HEK293 (cell line): ENCODE data around the gene ZBTB20.

ENCODE experiments used
- ZNF473 ChIP-seq: fragments of 450-650 bp; formaldehyde crosslinking; IDR thresholded peaks from 2 replicates; pipeline ENCODE4 v1.5.1; 2017; ENCODE audit warnings: missing biosample characterization, missing genetic modification characterization
- ZNF501 ChIP-seq: fragments of 450-650 bp; formaldehyde crosslinking; IDR thresholded peaks from 2 replicates; pipeline ENCODE4 v1.5.1; 2016; ENCODE audit warnings: missing biosample characterization, missing genetic modification characterization
- ZNF777 ChIP-seq: fragments of 450-650 bp; formaldehyde crosslinking; IDR thresholded peaks from 2 replicates; pipeline ENCODE4 v1.5.1; 2017; ENCODE audit warnings: missing biosample characterization, missing genetic modification characterization, borderline replicate concordance
- TF ChIP-seq, protein P1 (sequence below): fragments of 450-650 bp; formaldehyde crosslinking; IDR thresholded peaks from 2 replicates; pipeline ENCODE4 v1.5.1; 2016; ENCODE audit warnings: missing biosample characterization, missing genetic modification characterization
- TF ChIP-seq, protein P2 (sequence below): fragments of 450-650 bp; formaldehyde crosslinking; IDR thresholded peaks from 2 replicates; pipeline ENCODE4 v1.5.1; 2016; ENCODE audit warnings: missing biosample characterization, missing genetic modification characterization, borderline replicate concordance
- TF ChIP-seq, protein P3 (sequence below): fragments of 450-650 bp; formaldehyde crosslinking; IDR thresholded peaks from 2 replicates; pipeline ENCODE4 v1.5.1; 2016; ENCODE audit warnings: missing biosample characterization, missing genetic modification characterization

DNA sequence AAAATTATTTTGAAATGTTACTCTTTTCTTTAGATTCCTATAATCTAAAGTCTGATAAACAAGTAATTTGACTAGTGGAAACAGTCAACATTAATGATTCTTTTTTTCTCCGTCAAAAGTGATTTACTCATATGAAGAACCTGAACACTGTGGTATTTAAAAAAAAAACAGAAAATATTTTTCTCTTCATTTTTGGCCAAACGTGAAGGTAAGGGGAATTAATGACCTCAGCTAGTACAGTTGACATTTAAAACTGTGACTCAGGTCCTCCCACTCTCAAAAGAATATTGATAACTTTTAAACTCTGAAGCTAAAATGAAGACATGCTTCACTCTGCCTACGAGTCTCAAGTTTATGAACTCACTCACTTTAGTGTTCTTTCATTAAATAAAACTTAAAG is 818.7 kb downstream of the ZBTB20 start:
- TF ChIP-seq ZNF501 (tag by site-specific recombination), result no peak
- TF ChIP-seq, protein P1, sequence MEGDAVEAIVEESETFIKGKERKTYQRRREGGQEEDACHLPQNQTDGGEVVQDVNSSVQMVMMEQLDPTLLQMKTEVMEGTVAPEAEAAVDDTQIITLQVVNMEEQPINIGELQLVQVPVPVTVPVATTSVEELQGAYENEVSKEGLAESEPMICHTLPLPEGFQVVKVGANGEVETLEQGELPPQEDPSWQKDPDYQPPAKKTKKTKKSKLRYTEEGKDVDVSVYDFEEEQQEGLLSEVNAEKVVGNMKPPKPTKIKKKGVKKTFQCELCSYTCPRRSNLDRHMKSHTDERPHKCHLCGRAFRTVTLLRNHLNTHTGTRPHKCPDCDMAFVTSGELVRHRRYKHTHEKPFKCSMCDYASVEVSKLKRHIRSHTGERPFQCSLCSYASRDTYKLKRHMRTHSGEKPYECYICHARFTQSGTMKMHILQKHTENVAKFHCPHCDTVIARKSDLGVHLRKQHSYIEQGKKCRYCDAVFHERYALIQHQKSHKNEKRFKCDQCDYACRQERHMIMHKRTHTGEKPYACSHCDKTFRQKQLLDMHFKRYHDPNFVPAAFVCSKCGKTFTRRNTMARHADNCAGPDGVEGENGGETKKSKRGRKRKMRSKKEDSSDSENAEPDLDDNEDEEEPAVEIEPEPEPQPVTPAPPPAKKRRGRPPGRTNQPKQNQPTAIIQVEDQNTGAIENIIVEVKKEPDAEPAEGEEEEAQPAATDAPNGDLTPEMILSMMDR (tag by site-specific recombination), result no peak
- TF ChIP-seq, protein P2, sequence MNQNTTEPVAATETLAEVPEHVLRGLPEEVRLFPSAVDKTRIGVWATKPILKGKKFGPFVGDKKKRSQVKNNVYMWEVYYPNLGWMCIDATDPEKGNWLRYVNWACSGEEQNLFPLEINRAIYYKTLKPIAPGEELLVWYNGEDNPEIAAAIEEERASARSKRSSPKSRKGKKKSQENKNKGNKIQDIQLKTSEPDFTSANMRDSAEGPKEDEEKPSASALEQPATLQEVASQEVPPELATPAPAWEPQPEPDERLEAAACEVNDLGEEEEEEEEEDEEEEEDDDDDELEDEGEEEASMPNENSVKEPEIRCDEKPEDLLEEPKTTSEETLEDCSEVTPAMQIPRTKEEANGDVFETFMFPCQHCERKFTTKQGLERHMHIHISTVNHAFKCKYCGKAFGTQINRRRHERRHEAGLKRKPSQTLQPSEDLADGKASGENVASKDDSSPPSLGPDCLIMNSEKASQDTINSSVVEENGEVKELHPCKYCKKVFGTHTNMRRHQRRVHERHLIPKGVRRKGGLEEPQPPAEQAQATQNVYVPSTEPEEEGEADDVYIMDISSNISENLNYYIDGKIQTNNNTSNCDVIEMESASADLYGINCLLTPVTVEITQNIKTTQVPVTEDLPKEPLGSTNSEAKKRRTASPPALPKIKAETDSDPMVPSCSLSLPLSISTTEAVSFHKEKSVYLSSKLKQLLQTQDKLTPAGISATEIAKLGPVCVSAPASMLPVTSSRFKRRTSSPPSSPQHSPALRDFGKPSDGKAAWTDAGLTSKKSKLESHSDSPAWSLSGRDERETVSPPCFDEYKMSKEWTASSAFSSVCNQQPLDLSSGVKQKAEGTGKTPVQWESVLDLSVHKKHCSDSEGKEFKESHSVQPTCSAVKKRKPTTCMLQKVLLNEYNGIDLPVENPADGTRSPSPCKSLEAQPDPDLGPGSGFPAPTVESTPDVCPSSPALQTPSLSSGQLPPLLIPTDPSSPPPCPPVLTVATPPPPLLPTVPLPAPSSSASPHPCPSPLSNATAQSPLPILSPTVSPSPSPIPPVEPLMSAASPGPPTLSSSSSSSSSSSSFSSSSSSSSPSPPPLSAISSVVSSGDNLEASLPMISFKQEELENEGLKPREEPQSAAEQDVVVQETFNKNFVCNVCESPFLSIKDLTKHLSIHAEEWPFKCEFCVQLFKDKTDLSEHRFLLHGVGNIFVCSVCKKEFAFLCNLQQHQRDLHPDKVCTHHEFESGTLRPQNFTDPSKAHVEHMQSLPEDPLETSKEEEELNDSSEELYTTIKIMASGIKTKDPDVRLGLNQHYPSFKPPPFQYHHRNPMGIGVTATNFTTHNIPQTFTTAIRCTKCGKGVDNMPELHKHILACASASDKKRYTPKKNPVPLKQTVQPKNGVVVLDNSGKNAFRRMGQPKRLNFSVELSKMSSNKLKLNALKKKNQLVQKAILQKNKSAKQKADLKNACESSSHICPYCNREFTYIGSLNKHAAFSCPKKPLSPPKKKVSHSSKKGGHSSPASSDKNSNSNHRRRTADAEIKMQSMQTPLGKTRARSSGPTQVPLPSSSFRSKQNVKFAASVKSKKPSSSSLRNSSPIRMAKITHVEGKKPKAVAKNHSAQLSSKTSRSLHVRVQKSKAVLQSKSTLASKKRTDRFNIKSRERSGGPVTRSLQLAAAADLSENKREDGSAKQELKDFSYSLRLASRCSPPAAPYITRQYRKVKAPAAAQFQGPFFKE (tag by site-specific recombination), result no peak
- TF ChIP-seq ZNF473 (tag by site-specific recombination), result no peak
- TF ChIP-seq, protein P3, sequence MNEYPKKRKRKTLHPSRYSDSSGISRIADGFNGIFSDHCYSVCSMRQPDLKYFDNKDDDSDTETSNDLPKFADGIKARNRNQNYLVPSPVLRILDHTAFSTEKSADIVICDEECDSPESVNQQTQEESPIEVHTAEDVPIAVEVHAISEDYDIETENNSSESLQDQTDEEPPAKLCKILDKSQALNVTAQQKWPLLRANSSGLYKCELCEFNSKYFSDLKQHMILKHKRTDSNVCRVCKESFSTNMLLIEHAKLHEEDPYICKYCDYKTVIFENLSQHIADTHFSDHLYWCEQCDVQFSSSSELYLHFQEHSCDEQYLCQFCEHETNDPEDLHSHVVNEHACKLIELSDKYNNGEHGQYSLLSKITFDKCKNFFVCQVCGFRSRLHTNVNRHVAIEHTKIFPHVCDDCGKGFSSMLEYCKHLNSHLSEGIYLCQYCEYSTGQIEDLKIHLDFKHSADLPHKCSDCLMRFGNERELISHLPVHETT (tag by site-specific recombination), result no peak
- no peak for TF ChIP-seq ZNF777 (tag by site-specific recombination)
